Panc1 (cell line): ENCODE results near the gene CDK19.

ENCODE experiments used
- POLR2AphosphoS5 ChIP-seq: IDR thresholded peaks from 2 replicates; pipeline ENCODE4 v1.6.1; 2012; ENCODE audit warnings: mild to moderate bottlenecking, low read depth, low read length, moderate library complexity
- TF ChIP-seq, protein P1 (sequence below): fragments of 450-650 bp; IDR thresholded peaks from 2 replicates; pipeline ENCODE4 v1.5.1; 2017; ENCODE audit warnings: mild to moderate bottlenecking
- TF ChIP-seq, protein P2 (sequence below), 2 experiments: IDR thresholded peaks; 2 replicates each; pipeline ENCODE4 v1.6.1; 2011 to 2012; ENCODE audit warnings: low read depth in 2 of 2, control low read depth in 1 of 2, low read length in 1 of 2, mild to moderate bottlenecking in 1 of 2, moderate library complexity in 1 of 2; ENCODE audit not compliant: insufficient read depth in 1 of 2

DNA sequence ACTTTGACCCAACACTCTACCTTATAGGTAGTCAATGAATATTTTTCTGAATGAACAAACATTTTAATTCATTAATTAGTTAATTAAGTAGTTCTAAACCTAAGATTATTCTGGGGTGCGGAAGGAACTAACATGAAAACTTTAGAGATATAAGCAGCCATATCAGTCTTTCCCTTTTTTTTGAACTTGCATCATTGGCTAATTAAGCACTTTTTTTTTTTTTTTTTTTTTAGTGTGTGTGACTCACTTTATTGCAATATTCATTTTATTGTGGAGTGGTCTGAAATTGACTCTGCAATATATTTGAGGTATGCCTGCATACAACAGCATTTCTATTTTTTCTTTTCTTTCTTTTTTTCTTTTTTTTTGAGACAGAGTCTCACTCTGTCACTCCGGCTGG, 37.5 kb upstream of the CDK19 start:
- TF ChIP-seq, protein P1, sequence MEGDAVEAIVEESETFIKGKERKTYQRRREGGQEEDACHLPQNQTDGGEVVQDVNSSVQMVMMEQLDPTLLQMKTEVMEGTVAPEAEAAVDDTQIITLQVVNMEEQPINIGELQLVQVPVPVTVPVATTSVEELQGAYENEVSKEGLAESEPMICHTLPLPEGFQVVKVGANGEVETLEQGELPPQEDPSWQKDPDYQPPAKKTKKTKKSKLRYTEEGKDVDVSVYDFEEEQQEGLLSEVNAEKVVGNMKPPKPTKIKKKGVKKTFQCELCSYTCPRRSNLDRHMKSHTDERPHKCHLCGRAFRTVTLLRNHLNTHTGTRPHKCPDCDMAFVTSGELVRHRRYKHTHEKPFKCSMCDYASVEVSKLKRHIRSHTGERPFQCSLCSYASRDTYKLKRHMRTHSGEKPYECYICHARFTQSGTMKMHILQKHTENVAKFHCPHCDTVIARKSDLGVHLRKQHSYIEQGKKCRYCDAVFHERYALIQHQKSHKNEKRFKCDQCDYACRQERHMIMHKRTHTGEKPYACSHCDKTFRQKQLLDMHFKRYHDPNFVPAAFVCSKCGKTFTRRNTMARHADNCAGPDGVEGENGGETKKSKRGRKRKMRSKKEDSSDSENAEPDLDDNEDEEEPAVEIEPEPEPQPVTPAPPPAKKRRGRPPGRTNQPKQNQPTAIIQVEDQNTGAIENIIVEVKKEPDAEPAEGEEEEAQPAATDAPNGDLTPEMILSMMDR, result no peak
- TF ChIP-seq, protein P2, sequence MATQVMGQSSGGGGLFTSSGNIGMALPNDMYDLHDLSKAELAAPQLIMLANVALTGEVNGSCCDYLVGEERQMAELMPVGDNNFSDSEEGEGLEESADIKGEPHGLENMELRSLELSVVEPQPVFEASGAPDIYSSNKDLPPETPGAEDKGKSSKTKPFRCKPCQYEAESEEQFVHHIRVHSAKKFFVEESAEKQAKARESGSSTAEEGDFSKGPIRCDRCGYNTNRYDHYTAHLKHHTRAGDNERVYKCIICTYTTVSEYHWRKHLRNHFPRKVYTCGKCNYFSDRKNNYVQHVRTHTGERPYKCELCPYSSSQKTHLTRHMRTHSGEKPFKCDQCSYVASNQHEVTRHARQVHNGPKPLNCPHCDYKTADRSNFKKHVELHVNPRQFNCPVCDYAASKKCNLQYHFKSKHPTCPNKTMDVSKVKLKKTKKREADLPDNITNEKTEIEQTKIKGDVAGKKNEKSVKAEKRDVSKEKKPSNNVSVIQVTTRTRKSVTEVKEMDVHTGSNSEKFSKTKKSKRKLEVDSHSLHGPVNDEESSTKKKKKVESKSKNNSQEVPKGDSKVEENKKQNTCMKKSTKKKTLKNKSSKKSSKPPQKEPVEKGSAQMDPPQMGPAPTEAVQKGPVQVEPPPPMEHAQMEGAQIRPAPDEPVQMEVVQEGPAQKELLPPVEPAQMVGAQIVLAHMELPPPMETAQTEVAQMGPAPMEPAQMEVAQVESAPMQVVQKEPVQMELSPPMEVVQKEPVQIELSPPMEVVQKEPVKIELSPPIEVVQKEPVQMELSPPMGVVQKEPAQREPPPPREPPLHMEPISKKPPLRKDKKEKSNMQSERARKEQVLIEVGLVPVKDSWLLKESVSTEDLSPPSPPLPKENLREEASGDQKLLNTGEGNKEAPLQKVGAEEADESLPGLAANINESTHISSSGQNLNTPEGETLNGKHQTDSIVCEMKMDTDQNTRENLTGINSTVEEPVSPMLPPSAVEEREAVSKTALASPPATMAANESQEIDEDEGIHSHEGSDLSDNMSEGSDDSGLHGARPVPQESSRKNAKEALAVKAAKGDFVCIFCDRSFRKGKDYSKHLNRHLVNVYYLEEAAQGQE (IDR thresholded peaks at IDR 0.05; ENCODE audit: insufficient read depth in 1 of 2, low read depth in 2 of 2, low read length in 1 of 2), result no peak
- no peak for TF ChIP-seq POLR2AphosphoS5
